ENCODE data around the gene EIF3M. TPM values are rescaled to one million over a fixed set of nuclear protein-coding genes. Genes with fewer than 3 reads are reported as not detected.

Gene EIF3M
- total and polyA plus RNA-seq, 2 donors (not counting 3 experiments of a cell fraction or from before 2014, with no cell fraction given), result 229 to 243 TPM

DNA sequence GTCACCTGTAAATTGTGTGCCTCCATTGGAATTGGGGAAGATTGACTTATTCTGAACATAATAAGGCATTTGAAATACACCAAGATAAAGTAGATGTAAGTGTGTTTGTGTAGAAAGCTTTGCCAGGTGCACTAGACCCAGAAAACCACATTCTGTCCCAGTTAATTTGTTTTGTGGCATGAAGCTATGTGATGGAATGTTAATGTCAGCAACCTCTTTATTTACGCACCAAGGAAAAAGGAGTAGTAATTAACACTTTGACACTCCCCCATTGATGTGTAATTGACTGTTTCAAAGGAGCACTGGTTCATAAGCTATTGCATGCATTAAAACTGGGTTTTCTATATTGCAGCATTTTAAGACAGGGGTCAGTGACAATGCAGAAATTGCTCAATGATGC is 14.3 kb downstream of the EIF3M start:
- H3K9ac ChIP-seq (replicated peaks; ENCODE audit: extremely low read depth, insufficient read depth, low read length), result no peak overlapping the region
- H3K79me2 ChIP-seq (ENCODE audit: control insufficient read depth, insufficient read depth, low read length), result peaks cover 2% of the 10 kb centered on the region
- H3K9me3 ChIP-seq (replicated peaks; ENCODE audit: control insufficient read depth, insufficient read depth, low read length), result no peaks in the 10 kb centered on the region
- no peaks in the 10 kb centered on the region for H3K9me1 ChIP-seq (replicated peaks; ENCODE audit: control insufficient read depth, extremely low read depth, insufficient read depth, low read length)
- no peak overlapping the region for H3K27ac ChIP-seq (ENCODE audit: insufficient read depth, low read depth, low read length)
- H3K27me3 ChIP-seq (ENCODE audit: control insufficient read depth in 2 of 2, insufficient read depth in 2 of 2, low read length in 2 of 2), result no peaks in the 10 kb centered on the region
- H4K20me1 ChIP-seq (replicated peaks; ENCODE audit: control insufficient read depth, extremely low read depth, insufficient read depth, low read length), result peaks cover 2% of the 10 kb centered on the region
- peaks cover 10 to 14% of the 10 kb centered on the region in 2 experiments for H3K36me3 ChIP-seq (ENCODE audit: control insufficient read depth in 2 of 2, extremely low read depth in 1 of 2, insufficient read depth in 2 of 2, low read length in 2 of 2)
- FAIRE-seq (no peak), DNase-seq (ENCODE audit: low read depth, low spot score) (no peak)
- intact Hi-C loops (cut with micrococcal nuclease), result no loop called here
- CTCF ChIA-PET, result no interaction called here
- H3K4me3 ChIP-seq (replicated peaks in 1 of 3; ENCODE audit: insufficient read depth in 1 of 3, low read depth in 1 of 3, low read length in 3 of 3), result no peak overlapping the region
- no TSS peak for BruUV-seq (replicated peaks)
- H3K4me2 ChIP-seq (ENCODE audit: insufficient read depth, low read length), result no peak overlapping the region
- no peak for TF ChIP-seq MYC (IDR thresholded peaks at IDR 0.05; ENCODE audit: low read depth, low read length)
- no peak for TF ChIP-seq FOS (IDR thresholded peaks at IDR 0.05; ENCODE audit: borderline replicate concordance, insufficient read depth, low read length)
- no peak for TF ChIP-seq POLR2A (IDR thresholded peaks at IDR 0.05; ENCODE audit: low read depth, low read length)
- TF ChIP-seq, protein P1, sequence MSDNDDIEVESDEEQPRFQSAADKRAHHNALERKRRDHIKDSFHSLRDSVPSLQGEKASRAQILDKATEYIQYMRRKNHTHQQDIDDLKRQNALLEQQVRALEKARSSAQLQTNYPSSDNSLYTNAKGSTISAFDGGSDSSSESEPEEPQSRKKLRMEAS (IDR thresholded peaks at IDR 0.05; ENCODE audit: insufficient read depth, insufficient read length), result no peak
- no peak for TF ChIP-seq POLR2AphosphoS5 (IDR thresholded peaks at IDR 0.05; ENCODE audit: insufficient read depth, low read depth, low read length)
- no peak for TF ChIP-seq JUN (IDR thresholded peaks at IDR 0.05; ENCODE audit: borderline replicate concordance, insufficient read depth, insufficient read length, low read depth)
- no peak for TF ChIP-seq EZH2 (IDR thresholded peaks at IDR 0.05; ENCODE audit: borderline replicate concordance, low read depth, low read length, severe bottlenecking)
- TF ChIP-seq GATA2 (IDR thresholded peaks at IDR 0.05; ENCODE audit: insufficient read depth, insufficient read length, low read depth, low read length), result no peak
- TF ChIP-seq, protein P2, sequence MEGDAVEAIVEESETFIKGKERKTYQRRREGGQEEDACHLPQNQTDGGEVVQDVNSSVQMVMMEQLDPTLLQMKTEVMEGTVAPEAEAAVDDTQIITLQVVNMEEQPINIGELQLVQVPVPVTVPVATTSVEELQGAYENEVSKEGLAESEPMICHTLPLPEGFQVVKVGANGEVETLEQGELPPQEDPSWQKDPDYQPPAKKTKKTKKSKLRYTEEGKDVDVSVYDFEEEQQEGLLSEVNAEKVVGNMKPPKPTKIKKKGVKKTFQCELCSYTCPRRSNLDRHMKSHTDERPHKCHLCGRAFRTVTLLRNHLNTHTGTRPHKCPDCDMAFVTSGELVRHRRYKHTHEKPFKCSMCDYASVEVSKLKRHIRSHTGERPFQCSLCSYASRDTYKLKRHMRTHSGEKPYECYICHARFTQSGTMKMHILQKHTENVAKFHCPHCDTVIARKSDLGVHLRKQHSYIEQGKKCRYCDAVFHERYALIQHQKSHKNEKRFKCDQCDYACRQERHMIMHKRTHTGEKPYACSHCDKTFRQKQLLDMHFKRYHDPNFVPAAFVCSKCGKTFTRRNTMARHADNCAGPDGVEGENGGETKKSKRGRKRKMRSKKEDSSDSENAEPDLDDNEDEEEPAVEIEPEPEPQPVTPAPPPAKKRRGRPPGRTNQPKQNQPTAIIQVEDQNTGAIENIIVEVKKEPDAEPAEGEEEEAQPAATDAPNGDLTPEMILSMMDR (IDR thresholded peaks at IDR 0.05; ENCODE audit: extremely low read depth in 1 of 2, insufficient read depth in 1 of 2, low read depth in 1 of 2, low read length in 2 of 2), result no peak
- POLR2A ChIA-PET, result no interaction called here
- dilution Hi-C loops (cut with MboI; ENCODE audit: extremely low pct_ligation_motif_present, low sequenced_read_pairs), result no loop called here
- no peak overlapping the region for H2AFZ ChIP-seq (ENCODE audit: low read depth, low read length)
- H3K4me1 ChIP-seq (ENCODE audit: control insufficient read depth, extremely low read depth, insufficient read depth, low read length), result peaks cover 3% of the 10 kb centered on the region

Data from endothelial cell of umbilical vein (primary cell).